Ishikawa (cell line): Measurements from ENCODE around the gene DHRS13.

ENCODE experiments used
- CEBPB ChIP-seq: IDR thresholded peaks from 2 replicates; pipeline ENCODE4 v1.6.1; 2012
- CREB1 ChIP-seq: IDR thresholded peaks from 2 replicates; pipeline ENCODE4 v1.6.1; 2012; ENCODE audit warnings: low read depth
- EGR1 ChIP-seq: IDR thresholded peaks from 2 replicates; pipeline ENCODE4 v1.6.1; 2012
- EP300 ChIP-seq: IDR thresholded peaks from 2 replicates; pipeline ENCODE4 v1.6.1; 2012; ENCODE audit warnings: borderline replicate concordance
- FOXM1 ChIP-seq: IDR thresholded peaks from 2 replicates; pipeline ENCODE4 v1.6.1; 2012; ENCODE audit warnings: low read depth, borderline replicate concordance
- NFIC ChIP-seq: IDR thresholded peaks from 2 replicates; pipeline ENCODE4 v1.6.1; 2012
- RAD21 ChIP-seq: IDR thresholded peaks from 2 replicates; pipeline ENCODE4 v1.6.1; 2012; ENCODE audit warnings: low read depth
- TAF1 ChIP-seq: IDR thresholded peaks from 2 replicates; pipeline ENCODE4 v1.6.1; 2012; ENCODE audit warnings: low read depth, mild to moderate bottlenecking
- TCF12 ChIP-seq: IDR thresholded peaks from 2 replicates; pipeline ENCODE4 v1.6.1; 2012; ENCODE audit warnings: low read depth
- TEAD4 ChIP-seq: IDR thresholded peaks from 2 replicates; pipeline ENCODE4 v1.6.1; 2012
- YY1 ChIP-seq: IDR thresholded peaks from 2 replicates; pipeline ENCODE4 v1.6.1; 2012; ENCODE audit warnings: low read depth
- ZBTB7A ChIP-seq: IDR thresholded peaks from 2 replicates; pipeline ENCODE4 v1.6.1; 2012; ENCODE audit warnings: low read depth
- TF ChIP-seq, protein P1 (sequence below): IDR thresholded peaks from 2 replicates; pipeline ENCODE4 v1.6.1; 2012; ENCODE audit warnings: low read depth, mild to moderate bottlenecking
- TF ChIP-seq, protein P2 (sequence below): IDR thresholded peaks from 2 replicates; pipeline ENCODE4 v1.6.1; 2012
- TF ChIP-seq, protein P3 (sequence below): IDR thresholded peaks from 2 replicates; pipeline ENCODE4 v1.6.1; 2012

Gene DHRS13

DNA sequence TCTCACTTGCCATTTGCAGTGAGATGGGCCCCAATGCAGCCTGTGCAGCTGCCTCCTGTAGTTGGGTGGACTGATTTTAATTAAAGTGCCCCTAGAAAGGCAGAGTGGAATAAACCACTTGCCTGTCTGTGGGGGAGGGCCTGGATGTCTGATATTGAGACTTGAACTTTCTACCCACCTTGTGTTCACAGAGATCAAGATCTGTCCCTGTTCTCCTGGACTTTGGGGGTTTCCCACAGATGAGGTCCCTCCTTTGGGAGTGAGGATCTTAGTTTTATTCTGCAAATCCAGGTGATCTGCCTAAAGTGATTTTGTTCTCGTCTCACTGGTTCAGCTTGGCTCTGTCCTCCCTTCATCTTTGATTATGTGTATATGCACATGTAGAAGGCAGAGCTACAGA, 7.7 kb upstream of the DHRS13 start:
- TF ChIP-seq NFIC (no peak), EGR1 (no peak), RAD21 (no peak), EP300 (no peak), TEAD4 (no peak), CEBPB (no peak), ZBTB7A (no peak), CREB1 (no peak)
- TF ChIP-seq, protein P1, sequence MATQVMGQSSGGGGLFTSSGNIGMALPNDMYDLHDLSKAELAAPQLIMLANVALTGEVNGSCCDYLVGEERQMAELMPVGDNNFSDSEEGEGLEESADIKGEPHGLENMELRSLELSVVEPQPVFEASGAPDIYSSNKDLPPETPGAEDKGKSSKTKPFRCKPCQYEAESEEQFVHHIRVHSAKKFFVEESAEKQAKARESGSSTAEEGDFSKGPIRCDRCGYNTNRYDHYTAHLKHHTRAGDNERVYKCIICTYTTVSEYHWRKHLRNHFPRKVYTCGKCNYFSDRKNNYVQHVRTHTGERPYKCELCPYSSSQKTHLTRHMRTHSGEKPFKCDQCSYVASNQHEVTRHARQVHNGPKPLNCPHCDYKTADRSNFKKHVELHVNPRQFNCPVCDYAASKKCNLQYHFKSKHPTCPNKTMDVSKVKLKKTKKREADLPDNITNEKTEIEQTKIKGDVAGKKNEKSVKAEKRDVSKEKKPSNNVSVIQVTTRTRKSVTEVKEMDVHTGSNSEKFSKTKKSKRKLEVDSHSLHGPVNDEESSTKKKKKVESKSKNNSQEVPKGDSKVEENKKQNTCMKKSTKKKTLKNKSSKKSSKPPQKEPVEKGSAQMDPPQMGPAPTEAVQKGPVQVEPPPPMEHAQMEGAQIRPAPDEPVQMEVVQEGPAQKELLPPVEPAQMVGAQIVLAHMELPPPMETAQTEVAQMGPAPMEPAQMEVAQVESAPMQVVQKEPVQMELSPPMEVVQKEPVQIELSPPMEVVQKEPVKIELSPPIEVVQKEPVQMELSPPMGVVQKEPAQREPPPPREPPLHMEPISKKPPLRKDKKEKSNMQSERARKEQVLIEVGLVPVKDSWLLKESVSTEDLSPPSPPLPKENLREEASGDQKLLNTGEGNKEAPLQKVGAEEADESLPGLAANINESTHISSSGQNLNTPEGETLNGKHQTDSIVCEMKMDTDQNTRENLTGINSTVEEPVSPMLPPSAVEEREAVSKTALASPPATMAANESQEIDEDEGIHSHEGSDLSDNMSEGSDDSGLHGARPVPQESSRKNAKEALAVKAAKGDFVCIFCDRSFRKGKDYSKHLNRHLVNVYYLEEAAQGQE, result no peak

DNA sequence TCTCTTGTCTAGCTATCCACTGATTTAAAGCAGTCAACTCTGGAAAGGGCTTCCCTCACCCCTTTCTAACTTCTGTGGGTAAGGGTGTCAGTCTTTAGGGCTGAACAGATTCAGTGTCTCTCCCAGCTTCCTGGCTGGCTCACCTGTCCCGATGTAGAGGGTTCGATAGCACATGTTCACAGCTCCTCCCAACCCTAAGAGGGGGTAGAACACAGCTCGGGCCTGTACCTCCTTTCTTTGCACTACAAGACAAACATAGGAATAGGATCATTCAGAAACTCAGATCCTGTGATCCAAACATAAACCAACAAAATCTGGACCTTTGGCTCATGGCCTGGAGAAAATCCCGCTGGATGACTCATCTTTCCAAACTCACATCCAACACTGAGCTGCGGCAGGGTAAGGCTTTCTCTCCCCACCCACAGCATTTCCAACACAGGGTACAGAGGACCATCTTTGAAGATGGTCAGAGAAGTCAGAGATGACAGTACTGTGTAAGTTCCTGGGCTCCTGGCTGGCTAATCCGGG, 5.8 kb upstream of the DHRS13 start:
- TF ChIP-seq, protein P1, result no peak
- TF ChIP-seq FOXM1, result no peak
- TF ChIP-seq YY1, result no peak
- TF ChIP-seq NFIC, result no peak
- TF ChIP-seq EP300, result no peak
- TF ChIP-seq, protein P2, sequence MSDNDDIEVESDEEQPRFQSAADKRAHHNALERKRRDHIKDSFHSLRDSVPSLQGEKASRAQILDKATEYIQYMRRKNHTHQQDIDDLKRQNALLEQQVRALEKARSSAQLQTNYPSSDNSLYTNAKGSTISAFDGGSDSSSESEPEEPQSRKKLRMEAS, result no peak
- no peak for TF ChIP-seq TAF1
- TF ChIP-seq CREB1, result no peak
- TF ChIP-seq RAD21, result no peak
- no peak for TF ChIP-seq CEBPB
- TF ChIP-seq ZBTB7A, result no peak
- no peak for TF ChIP-seq EGR1
- TF ChIP-seq TCF12, result no peak
- TF ChIP-seq, protein P3, sequence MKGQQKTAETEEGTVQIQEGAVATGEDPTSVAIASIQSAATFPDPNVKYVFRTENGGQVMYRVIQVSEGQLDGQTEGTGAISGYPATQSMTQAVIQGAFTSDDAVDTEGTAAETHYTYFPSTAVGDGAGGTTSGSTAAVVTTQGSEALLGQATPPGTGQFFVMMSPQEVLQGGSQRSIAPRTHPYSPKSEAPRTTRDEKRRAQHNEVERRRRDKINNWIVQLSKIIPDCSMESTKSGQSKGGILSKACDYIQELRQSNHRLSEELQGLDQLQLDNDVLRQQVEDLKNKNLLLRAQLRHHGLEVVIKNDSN, result no peak
- no peak for TF ChIP-seq TEAD4

DNA sequence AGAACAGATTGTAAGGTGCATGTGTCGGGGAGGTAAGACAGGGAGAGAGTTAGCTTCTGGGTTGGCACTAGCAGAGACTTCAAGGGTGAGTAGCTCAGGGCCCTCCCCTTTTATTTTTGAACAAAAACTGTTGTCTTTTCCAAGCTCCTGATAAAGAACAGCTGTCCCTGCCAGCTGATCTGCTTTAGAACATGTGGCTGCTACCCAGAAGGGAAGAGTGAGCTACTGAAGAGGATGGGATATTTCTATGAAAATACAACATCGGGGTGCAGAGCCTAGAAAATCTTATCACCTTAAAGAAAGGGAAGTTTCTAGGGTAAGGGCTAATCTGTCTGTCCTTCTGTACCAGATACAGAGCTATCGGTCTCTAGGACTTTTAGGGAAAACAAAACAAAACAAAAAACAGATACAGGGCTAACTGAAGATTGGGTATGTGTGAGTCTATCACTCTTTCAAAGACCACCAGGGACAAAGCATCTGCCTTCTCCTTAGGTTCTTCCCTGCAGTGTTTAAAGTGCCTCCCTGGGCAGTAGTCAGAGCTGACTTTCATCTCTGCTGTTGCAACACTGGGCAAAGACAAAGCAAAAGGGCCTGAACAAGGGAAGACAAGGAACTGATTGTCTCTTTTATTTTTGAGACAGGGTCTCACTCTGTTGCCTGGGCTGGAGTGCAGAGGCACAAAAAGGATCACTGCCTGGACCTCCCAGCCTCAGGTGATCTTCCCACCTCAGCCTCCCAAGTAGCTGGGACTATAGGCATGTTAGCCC, 5.0 kb upstream of the DHRS13 start:
- no peak for TF ChIP-seq EGR1
- TF ChIP-seq TCF12, result no peak
- no peak for TF ChIP-seq TEAD4
- TF ChIP-seq, protein P2, result no peak
- no peak for TF ChIP-seq EP300
- TF ChIP-seq NFIC, result no peak
- TF ChIP-seq CREB1, result no peak
- TF ChIP-seq ZBTB7A, result no peak

DNA sequence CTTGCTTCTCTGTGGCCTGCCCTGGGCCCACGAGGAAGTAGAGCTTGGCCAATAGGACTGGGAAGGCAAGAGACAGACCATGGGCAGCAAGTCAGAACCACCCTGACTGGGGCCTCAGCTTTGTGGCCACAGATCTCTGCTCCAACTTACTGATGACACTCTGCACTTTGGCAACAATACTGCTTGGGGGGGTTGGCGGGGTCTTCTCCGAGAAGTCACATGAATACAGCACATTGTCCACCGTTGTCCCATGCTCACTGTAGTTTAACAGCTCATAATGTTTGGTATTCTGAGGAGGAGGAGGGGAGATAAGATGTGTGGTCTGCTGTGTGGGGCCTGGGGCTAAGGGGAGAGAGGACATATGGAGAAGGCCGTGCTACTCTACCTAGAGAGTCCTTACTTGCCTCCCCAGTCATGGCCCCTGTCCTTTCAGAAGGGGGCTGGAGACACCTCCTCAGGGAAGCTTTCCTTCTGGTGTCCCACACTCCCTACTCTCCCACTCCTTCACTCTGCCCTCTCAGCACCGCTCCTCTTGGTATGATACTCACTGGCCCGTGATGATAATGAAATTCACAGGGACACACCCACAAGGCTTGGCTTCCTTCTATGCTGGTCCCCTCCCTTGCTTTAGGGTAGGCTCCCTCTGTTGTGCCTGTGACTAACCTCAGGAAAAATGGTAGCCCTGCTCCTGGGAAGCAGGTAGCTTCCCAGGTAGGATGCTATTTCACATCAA, 4.0 kb upstream of the DHRS13 start:
- TF ChIP-seq EGR1 (no peak), TAF1 (no peak), NFIC (no peak), CEBPB (no peak), FOXM1 (no peak), RAD21 (no peak), EP300 (no peak), TCF12 (no peak), TEAD4 (no peak), ZBTB7A (no peak), CREB1 (no peak), YY1 (no peak)
- TF ChIP-seq, protein P1, result no peak
- TF ChIP-seq, protein P3, result no peak
- TF ChIP-seq, protein P2, result no peak
